Islet precursor cell (in vitro differentiated cells): Measurements from ENCODE around the gene PBX1.

Experiments used
- DNase-seq: peaks from one replicate; pipeline ENCODE4 v3.0.0-alpha.2; 2018

Gene PBX1

GRCh38 chr1:164564378-164564777 is 5.4 kb downstream of the PBX1 start:
- DNase-seq: no peak

- peak; percentile 60 for DNase-seq
Observed at GRCh38 chr1:164565357-164565756, 6.4 kb downstream of the PBX1 start.

- no peak for DNase-seq
Observed at GRCh38 chr1:164567774-164568173, 8.8 kb downstream of the PBX1 start.

- no peak for DNase-seq
Observed at GRCh38 chr1:164569241-164569640, 10.3 kb downstream of the PBX1 start.

- no peak for DNase-seq
Observed at GRCh38 chr1:164569866-164570265, 10.9 kb downstream of the PBX1 start.

- no peak for DNase-seq
Observed at GRCh38 chr1:164571333-164571732, 12.3 kb downstream of the PBX1 start.

- DNase-seq: no peak
Observed at GRCh38 chr1:164575356-164575886, 16.4 kb downstream of the PBX1 start.

- peak; percentile 77 for DNase-seq
Observed at GRCh38 chr1:164576291-164577271, 17.6 kb downstream of the PBX1 start.

- DNase-seq: no peak
Observed at GRCh38 chr1:164577291-164577690, 18.3 kb downstream of the PBX1 start.

- no peak for DNase-seq
Observed at GRCh38 chr1:164578479-164579200, 19.7 kb downstream of the PBX1 start.

GRCh38 chr1:164579381-164579780 is 20.4 kb downstream of the PBX1 start:
- peak; percentile 80 for DNase-seq

- DNase-seq: no peak
Observed at GRCh38 chr1:164581762-164582161, 22.8 kb downstream of the PBX1 start.

- DNase-seq: no peak
Observed at GRCh38 chr1:164583196-164583595, 24.2 kb downstream of the PBX1 start.

GRCh38 chr1:164583835-164584539 is 25.0 kb downstream of the PBX1 start:
- no peak for DNase-seq

- DNase-seq: no peak
Observed at GRCh38 chr1:164586591-164586990, 27.6 kb downstream of the PBX1 start.

- no peak for DNase-seq
Observed at GRCh38 chr1:164587617-164588501, 28.9 kb downstream of the PBX1 start.

GRCh38 chr1:164588516-164589341 is 29.7 kb downstream of the PBX1 start:
- DNase-seq: peak; percentile 92

- DNase-seq: no peak
Observed at GRCh38 chr1:164589408-164589807, 30.4 kb downstream of the PBX1 start.

GRCh38 chr1:164589961-164590507 is 31.1 kb downstream of the PBX1 start:
- DNase-seq: peak; percentile 77

GRCh38 chr1:164590592-164590991 is 31.6 kb downstream of the PBX1 start:
- no peak for DNase-seq

- DNase-seq: peak; percentile 91
Observed at GRCh38 chr1:164591858-164592257, 32.9 kb downstream of the PBX1 start.
